GF-D8 (cell line): ENCODE measurements around the gene TCF7.

Experiments used
- DNase-seq: peaks from one replicate; lab custom pipeline; 2025; lab: John Stamatoyannopoulos, UW

The TCF7 gene

GRCh38 chr5:134090522-134090921, 24.0 kb upstream of the TCF7 start:
- no peak for DNase-seq

GRCh38 chr5:134091626-134092121, 22.8 kb upstream of the TCF7 start:
- DNase-seq = no peak

- DNase-seq = no peak
Measured at GRCh38 chr5:134092875-134093274, 21.6 kb upstream of the TCF7 start.

- no peak for DNase-seq
Measured at GRCh38 chr5:134093351-134093750, 21.1 kb upstream of the TCF7 start.

GRCh38 chr5:134095293-134095692, 19.2 kb upstream of the TCF7 start:
- DNase-seq = no peak

- no peak for DNase-seq
Measured at GRCh38 chr5:134095887-134096589, 18.4 kb upstream of the TCF7 start.

- DNase-seq = no peak
Measured at GRCh38 chr5:134097211-134097749, 17.2 kb upstream of the TCF7 start.

- no peak for DNase-seq
Measured at GRCh38 chr5:134098690-134099089, 15.8 kb upstream of the TCF7 start.

GRCh38 chr5:134099288-134099872, 15.1 kb upstream of the TCF7 start:
- no peak for DNase-seq

- no peak for DNase-seq
Measured at GRCh38 chr5:134099939-134100282, 14.6 kb upstream of the TCF7 start.

GRCh38 chr5:134100283-134101091, 14.0 kb upstream of the TCF7 start:
- no peak for DNase-seq

GRCh38 chr5:134101686-134102439, 12.6 kb upstream of the TCF7 start:
- DNase-seq = no peak

- DNase-seq = no peak
Measured at GRCh38 chr5:134103397-134103796, 11.1 kb upstream of the TCF7 start.

- DNase-seq = no peak
Measured at GRCh38 chr5:134103998-134104654, 10.4 kb upstream of the TCF7 start.

GRCh38 chr5:134106991-134107701, 7.3 kb upstream of the TCF7 start:
- no peak for DNase-seq

- DNase-seq = no peak
Measured at GRCh38 chr5:134107779-134108178, 6.7 kb upstream of the TCF7 start.

GRCh38 chr5:134110382-134110781, 4.1 kb upstream of the TCF7 start:
- DNase-seq = no peak

GRCh38 chr5:134111741-134112647, 2.5 kb upstream of the TCF7 start:
- no peak for DNase-seq

- DNase-seq = no peak
Measured at GRCh38 chr5:134112726-134113362, 1.6 kb upstream of the TCF7 start.
